HK-2 (cell line): ENCODE measurements around the gene ABAT.
"Not testable (repeated sequence)": the region's sequence is repeated elsewhere in the genome, so short reads cannot be mapped to it uniquely, and the experiment has no call there.

ENCODE experiments used
- DNase-seq: peaks from one replicate; pipeline ENCODE4 v3.0.0-alpha.2; 2018; ENCODE audit not compliant: unreplicated experiment

The ABAT gene

GRCh38 chr16:8682551-8683259 is 8.3 kb downstream of the ABAT start:
- no peak for DNase-seq

- no peak for DNase-seq
These were observed 9.2 kb downstream of the ABAT start for GRCh38 chr16:8683640-8684039.

- DNase-seq: no peak
These were observed 11.2 kb downstream of the ABAT start for GRCh38 chr16:8685617-8686016.

- no peak for DNase-seq
These were observed 11.7 kb downstream of the ABAT start for GRCh38 chr16:8686031-8686621.

DNA sequence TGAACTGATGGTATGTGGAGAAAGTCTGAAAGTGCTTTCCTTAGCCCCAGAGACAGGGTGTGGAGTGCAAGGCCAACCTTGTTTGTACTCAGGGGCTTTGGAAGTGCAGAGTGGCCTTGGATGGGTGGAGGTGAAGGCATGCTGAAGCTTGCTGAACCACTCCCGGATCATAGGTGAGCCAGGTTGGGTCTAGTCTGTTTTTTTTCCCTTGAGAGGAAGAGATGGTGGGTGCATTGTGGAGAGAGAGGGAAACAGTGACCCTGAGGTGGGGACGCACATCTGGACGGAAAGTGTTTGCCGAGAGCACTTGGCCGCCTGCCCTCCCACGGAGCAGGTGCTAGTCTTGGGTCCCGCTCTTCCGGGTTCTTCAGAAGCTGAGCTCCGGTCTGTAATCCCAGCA is 12.5 kb downstream of the ABAT start:
- DNase-seq: no peak

GRCh38 chr16:8689686-8690085 is 15.3 kb downstream of the ABAT start:
- no peak for DNase-seq

GRCh38 chr16:8691728-8692127 is 17.3 kb downstream of the ABAT start:
- DNase-seq: no peak

DNA sequence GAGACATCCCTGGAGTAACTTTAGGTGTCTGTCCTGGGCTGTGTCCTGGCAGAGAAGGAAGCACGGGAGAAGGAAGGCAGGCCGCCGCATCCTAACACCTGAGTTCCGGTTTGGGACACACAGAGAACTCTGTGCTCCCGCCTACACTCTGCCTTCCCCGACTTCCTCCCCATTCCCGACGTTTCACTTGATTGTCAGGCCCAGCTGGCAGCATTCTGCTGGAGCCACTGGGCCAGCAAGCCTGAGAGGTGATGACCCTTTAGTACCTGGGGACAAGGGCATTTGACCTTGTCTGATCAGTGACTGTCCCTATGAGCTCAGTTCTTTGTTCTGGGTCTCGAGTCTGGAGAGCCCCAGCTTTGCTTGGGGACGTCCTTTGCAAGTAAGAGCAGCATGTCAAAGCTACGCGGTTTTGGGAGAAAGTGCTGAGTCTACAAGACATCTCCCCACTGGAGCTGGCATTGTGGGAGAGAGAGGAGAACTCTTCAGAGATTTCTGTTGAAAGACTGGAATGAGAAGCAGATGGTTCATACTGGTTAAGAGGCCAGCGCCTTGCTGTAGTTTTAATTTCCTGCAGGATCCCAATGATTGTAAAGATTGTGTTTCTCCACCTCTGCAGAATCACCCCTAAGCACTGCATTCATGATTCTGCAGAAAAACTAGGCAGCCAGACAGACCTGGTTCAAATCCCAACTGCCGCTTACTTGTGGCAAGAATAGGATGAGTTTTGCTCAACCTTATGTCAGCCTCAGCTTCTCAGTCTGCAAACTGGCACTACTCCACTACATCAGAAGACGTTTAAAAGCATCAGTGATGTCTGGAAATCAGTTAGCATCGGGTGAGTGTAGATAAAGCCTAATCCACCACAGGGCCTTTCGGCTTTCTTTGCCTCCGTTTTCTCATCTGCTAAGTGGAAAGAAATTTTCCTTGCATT is 20.6 kb downstream of the ABAT start:
- DNase-seq: no peak

- no peak for DNase-seq
These were observed 22.5 kb downstream of the ABAT start for GRCh38 chr16:8696880-8697279.

DNA sequence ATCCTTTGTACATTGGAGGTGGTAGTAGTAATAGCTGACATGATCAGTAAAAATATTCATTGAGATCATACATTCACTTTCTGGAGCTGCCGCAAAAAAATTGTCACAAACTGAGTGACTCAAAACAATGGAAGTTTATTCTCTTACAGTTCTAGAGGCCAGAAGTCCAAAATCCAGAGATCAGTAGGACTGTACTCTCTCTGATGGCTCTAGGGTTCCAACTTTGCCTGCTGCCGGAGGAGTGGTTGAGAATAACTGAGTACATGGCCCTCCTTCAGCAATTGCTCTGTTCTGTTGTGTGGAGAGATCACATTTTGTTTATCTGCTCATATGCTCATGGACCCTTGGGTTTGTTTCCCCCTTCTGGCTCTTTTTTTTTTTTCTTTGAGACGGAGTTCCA is 23.5 kb downstream of the ABAT start:
- DNase-seq: no peak

DNA sequence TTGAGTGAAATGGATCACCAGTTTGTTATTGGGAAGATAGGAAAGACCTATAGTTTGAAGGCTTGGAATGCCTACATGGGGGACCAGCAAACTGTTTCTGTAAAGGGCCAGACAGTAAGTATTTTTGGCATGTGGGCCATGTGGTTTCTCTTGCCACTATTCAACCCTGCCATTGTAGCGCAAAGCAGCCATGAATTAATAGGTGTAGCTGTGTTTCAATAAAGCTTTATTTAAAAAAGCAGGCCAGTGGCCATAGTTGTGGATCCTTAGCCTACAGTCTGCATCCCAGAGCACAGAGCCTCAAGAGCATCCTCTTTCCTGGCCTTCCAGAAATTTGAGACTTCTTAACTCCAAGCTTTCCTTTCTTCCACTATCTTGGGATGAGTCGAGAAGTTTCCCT is 29.3 kb downstream of the ABAT start:
- no peak for DNase-seq

GRCh38 chr16:8704098-8704497 is 29.7 kb downstream of the ABAT start:
- no peak for DNase-seq

DNA sequence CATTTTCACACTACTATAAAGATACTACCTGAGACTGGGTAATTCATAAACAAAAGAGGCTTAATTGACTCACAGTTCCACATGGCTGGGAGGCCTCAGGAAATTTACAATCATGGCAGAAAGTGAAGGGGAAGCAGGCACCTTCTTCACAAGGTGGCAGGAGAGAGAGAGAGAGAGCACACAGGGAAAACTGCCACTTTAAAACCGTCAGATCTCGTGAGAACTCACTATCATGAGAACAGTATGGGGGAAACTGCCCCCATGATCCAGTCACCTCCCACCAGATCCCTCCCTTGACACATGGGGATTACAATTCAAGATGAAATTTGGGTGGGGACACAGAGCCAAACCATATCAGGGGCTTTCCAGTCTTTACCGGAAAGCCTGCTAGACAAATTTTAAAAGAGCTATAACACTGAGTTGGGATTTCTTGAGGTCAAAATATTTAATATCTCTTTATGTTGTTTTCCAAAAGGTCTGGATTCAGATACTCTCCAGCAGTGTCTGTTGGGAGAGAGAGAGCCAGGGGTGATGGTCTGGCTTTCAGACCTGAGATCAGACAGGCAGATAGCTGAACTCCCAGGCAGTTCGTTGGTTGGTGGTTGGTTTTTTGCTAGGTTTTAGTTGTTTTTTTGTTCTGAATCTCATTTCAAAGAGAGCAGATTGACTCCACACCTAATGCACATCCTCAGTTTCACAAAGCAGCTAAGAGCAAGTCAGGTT is 30.8 kb downstream of the ABAT start:
- not testable (repeated sequence) for DNase-seq

- no peak for DNase-seq
These were observed 34.1 kb downstream of the ABAT start for GRCh38 chr16:8708536-8708935.

DNA sequence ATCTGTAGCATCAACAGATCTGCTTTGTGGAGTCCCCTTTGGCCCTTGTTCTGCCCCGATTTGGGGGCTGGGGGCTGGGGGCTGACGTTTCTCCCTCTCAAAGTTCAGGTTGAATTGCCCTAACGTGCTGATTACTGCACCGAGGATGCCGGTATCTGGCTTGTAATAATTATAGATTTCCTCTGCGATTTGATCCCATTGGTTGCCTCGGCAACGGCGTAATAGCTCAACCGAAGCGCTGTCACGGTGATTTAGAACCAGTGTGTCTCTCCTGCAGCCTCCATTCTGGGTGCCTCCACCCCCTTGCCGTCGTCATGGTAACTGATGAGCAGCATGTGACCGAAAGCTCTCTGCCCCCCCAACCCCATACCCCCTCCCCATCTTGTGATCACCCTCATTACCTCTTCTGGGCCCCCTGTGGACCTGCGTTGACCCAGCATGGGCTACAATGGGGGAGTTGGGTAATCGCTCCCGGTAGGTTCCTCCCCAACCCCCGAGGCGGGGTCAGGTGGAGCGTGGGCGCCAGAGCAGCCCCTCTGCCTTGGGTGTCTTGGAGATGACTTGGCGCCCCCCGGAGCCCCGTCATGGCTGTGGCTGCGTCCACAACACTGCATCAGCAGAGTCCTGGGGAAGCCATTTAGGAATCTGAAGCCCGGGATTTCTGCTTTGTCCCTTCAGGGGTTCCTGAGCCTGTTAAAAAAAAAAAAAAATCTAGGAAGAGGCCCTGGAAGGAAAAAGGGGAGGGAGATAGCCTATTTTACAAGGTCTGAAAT is 38.4 kb downstream of the ABAT start:
- DNase-seq: no peak

DNA sequence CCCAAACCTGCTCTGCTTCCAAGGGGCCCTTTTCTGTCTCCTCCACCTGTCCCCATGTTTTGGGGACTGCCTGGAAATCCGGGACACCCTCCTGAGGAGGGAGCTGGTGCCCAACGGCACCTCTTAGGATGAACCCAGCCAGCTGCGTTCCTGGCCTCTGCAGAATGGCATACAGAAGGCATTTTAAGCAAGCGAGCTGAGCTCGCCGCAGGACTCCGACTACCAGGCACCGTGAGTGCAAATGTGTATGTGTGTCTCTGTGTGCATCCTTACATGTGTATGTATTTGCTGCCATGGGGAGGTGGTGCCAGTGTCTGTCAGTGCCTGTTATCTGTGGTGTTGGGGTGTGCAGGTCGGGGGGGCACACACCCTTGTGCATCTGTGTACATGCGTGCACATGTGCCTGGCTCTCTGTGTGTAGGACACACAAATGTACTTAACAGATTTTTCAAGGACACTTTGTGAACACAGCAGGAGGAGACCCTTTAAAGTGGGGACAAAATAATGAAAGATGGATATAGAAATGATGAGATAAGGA is 39.3 kb downstream of the ABAT start:
- no peak for DNase-seq

- no peak for DNase-seq
These were observed 39.8 kb downstream of the ABAT start for GRCh38 chr16:8714174-8714573.

DNA sequence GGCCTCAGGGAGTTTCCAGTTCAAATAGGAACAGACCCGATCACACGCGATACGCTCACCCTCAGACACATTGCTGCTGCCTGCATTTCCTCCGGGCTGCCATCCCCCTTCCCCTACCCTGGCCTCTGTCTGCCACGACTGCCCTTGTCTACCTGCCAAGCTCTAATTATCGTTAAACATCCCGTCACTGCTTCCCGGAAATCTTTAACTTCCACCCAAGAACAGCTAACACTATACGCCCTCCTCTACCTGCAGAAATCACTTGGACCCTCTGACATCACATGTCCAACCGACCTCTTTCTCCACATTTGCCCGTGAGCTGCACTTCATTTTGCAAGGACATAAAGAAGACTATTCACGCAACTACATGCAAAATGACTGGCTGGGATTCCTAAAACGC is 40.4 kb downstream of the ABAT start:
- no peak for DNase-seq

- DNase-seq: no peak
These were observed 41.6 kb downstream of the ABAT start for GRCh38 chr16:8716052-8716451.

GRCh38 chr16:8716592-8716991 is 42.2 kb downstream of the ABAT start:
- DNase-seq: no peak

DNA sequence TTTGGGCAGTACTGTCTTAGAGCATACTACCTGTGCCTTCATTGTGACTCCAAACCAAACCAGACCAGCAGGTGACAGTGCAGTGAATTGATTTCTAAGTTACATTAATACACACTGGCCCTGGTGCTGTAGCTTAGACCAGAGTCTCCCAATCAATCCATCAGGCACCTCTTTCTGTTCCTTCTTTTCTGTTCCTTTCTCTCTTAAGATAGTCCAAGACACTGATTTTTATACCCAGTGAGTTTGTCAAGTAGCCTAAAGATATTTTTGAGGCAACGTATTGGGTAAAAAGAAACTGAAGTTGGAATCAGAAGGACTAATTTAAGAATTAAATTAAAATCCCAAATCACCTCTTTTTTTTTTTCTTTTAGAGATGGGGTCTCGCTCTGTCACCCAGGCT is 43.1 kb downstream of the ABAT start:
- DNase-seq: no peak
